Upper lobe of right lung (tissue), 1 donor: ENCODE data around the gene KDR. TPM values are rescaled to one million over a fixed set of nuclear protein-coding genes. Genes with fewer than 3 reads are reported as not detected.

ENCODE experiments used
- ATAC-seq: fragments of 200-7000 bp; cut with Tn5 transposase; one replicate; pipeline ENCODE4 v1.9.1; 2020; ENCODE audit warnings: mild to moderate bottlenecking, moderate library complexity
- DNase-seq: peaks from one replicate; pipeline ENCODE4 v3.0.0-alpha.2; 2020
- H3K27ac ChIP-seq: fragments of 200-600 bp; one replicate; pipeline ENCODE4 v1.8.0; 2022
- H3K27me3 ChIP-seq: fragments of 200-600 bp; one replicate; pipeline ENCODE4 v1.8.0; 2022; ENCODE audit warnings: mild to moderate bottlenecking
- H3K36me3 ChIP-seq: fragments of 200-600 bp; one replicate; pipeline ENCODE4 v1.8.0; 2022
- H3K4me1 ChIP-seq: fragments of 200-600 bp; one replicate; pipeline ENCODE4 v1.8.0; 2022
- H3K4me3 ChIP-seq: fragments of 200-600 bp; one replicate; pipeline ENCODE4 v1.8.0; 2022; ENCODE audit warnings: mild to moderate bottlenecking
- H3K9me3 ChIP-seq: fragments of 200-600 bp; one replicate; pipeline ENCODE4 v1.8.0; 2022
- intact Hi-C: fragments of 100-400 bp; cut with DNase I; formaldehyde crosslinking; loops from one replicate; pipeline ENCODE4 v1.11.0; 2022
- total RNA-seq: library from RNA; stranded (reverse); fragmentation: NEBNext Ultra II Directional; extraction: Animal tissue kit (Norgen Biotek cat#: 25700); gene quantifications from one replicate; pipeline ENCODE4 v1.2.1, GENCODE V29; 2021
- TF ChIP-seq, protein P1 (sequence below): fragments of 200-600 bp; IDR thresholded peaks from one replicate; pipeline ENCODE4 v1.8.0; 2022; ENCODE audit warnings: antibody characterized with exemption
- donor health status: DM: no; HTN: yes; CAD: no; lungs with severe emphysema.

Gene KDR
- total RNA-seq, 1 donor from 2014 or later, result 48.6 TPM

DNA sequence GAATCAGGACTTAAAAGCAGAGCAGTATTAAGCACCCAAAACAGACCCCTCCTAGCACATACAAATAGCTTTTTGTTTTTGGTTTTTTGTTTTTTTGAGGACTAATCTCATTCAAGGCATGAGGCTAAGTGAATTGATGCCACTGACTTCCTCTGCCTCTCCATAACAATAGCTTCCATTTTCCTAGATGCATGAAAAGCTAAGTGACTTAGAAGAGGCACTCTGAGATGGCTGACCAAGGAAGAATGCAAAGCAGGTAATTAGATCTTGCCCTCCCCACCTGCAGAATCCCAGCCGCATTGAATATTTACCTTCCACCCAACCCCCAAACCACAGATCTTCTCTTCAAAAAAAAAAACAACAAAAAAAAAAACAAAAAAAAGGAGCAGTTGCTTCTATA is 7.4 kb upstream of the KDR start:
- Histone ChIP-seq H3K4me1 (no peaks in the 10 kb centered on the region), H3K36me3 (no peaks in the 10 kb centered on the region), H3K27me3 (no peaks in the 10 kb centered on the region), H3K9me3 (no peaks in the 10 kb centered on the region), H3K27ac (no peak overlapping the region), H3K4me3 (no peak overlapping the region)
- no peak for ATAC-seq
- TF ChIP-seq, protein P1, sequence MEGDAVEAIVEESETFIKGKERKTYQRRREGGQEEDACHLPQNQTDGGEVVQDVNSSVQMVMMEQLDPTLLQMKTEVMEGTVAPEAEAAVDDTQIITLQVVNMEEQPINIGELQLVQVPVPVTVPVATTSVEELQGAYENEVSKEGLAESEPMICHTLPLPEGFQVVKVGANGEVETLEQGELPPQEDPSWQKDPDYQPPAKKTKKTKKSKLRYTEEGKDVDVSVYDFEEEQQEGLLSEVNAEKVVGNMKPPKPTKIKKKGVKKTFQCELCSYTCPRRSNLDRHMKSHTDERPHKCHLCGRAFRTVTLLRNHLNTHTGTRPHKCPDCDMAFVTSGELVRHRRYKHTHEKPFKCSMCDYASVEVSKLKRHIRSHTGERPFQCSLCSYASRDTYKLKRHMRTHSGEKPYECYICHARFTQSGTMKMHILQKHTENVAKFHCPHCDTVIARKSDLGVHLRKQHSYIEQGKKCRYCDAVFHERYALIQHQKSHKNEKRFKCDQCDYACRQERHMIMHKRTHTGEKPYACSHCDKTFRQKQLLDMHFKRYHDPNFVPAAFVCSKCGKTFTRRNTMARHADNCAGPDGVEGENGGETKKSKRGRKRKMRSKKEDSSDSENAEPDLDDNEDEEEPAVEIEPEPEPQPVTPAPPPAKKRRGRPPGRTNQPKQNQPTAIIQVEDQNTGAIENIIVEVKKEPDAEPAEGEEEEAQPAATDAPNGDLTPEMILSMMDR, result no peak
- intact Hi-C loops, result no loop called here
- no peak for DNase-seq

DNA sequence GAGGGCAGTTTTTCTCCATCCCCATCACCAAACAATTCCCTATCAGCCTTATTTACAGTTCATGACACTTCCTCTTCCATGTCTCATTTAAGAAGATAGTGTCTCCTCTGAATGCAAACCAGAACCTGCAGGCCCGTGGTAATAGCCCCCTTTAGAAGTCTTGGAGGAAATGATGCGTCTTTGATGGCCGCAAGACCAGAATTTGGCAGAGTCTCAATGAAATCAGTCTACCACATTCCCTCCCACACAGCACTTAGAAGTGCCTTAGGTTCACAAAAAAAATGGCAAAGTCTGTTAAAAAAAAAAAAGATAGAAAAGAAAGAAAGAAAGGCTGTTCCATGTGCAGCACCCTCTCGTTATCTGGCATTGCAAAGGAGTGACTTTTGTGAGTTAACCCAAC is 2.1 kb upstream of the KDR start:
- intact Hi-C loops, result no loop called here

DNA sequence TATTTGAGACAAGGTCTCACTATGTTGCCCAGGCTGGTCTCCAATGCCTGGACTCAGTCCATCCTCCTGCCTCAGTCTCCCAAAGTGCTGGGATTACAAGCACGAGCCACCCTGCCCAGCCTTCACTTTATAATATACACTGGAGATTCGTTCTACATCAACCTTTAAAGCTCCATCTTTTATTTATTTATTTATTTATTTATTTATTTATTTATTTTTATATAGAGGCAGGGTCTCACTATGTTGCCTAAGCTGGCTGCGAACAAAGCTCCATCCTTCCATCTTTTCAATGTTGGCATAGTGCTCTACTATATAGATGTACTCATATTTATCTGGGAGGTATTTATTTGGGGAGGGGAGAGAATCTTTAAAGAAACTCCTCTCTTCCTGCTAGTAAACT is 1.7 kb upstream of the KDR start:
- peaks cover 13% of the 10 kb centered on the region for H3K27me3 ChIP-seq
- no peak for DNase-seq
- no peak overlapping the region for H3K27ac ChIP-seq
- intact Hi-C loops, result no loop called here
- ATAC-seq, result no peak
- H3K4me1 ChIP-seq, result peaks cover 8% of the 10 kb centered on the region
- no peak overlapping the region for H3K4me3 ChIP-seq
- no peaks in the 10 kb centered on the region for H3K36me3 ChIP-seq
- no peaks in the 10 kb centered on the region for H3K9me3 ChIP-seq
- TF ChIP-seq, protein P1, result no peak

More for the DNA sequence above, 2.1 kb upstream of the KDR start:
- H3K27ac ChIP-seq, result no peak overlapping the region
- DNase-seq (no peak), ATAC-seq (no peak)
- H3K27me3 ChIP-seq, result peaks cover 13% of the 10 kb centered on the region
- no peak overlapping the region for H3K4me3 ChIP-seq
- H3K4me1 ChIP-seq, result peaks cover 8% of the 10 kb centered on the region
- H3K9me3 ChIP-seq, result no peaks in the 10 kb centered on the region
- TF ChIP-seq, protein P1, result no peak
- H3K36me3 ChIP-seq, result no peaks in the 10 kb centered on the region

DNA sequence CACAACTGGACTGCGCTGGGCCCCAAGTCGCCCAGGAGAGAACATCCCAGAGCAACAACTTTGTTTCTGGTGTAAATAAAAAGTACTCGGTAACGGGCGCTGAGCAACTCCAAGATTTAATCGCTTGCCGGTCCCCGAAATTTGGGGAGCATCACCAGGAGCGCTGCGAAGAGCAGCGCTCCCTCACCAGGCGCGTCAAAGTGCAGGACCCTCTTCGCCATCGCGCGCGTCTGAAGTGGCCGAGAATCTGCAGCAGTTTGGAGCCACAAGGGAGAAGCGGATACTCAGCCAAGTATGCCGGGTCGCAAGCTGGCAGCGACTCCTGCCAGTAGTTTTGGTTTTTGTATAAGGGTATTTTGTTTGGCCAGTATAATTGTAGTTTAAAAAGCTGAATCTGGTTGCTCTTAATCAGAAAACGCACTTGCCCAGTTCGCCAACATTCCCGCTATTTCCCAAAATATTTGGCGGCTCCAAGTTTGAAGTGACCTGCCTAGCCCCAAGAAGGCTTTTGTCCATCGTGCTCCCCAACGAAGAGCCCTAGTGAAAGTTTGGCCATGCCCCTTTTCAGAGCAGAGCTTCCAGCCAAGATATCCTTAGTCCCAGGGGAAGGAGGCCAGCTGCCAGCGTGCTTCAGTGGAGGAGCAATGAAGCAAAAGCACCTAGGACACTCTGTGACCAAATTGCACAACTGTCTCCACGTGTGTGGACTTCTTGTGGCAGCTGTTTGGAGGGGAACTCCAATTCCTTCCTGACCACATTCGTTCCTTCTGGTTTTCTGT is 557 bp upstream of the KDR start:
- H3K27ac ChIP-seq, result no peak overlapping the region
- peaks cover 8% of the 10 kb centered on the region for H3K4me1 ChIP-seq
- TF ChIP-seq, protein P1, result no peak
- peaks cover 13% of the 10 kb centered on the region for H3K27me3 ChIP-seq
- ATAC-seq, result no peak
- intact Hi-C loops, result no loop called here
- H3K9me3 ChIP-seq, result no peaks in the 10 kb centered on the region
- H3K4me3 ChIP-seq, result peak overlapping the region; percentile 65
- DNase-seq, result no peak
- H3K36me3 ChIP-seq, result no peaks in the 10 kb centered on the region

DNA sequence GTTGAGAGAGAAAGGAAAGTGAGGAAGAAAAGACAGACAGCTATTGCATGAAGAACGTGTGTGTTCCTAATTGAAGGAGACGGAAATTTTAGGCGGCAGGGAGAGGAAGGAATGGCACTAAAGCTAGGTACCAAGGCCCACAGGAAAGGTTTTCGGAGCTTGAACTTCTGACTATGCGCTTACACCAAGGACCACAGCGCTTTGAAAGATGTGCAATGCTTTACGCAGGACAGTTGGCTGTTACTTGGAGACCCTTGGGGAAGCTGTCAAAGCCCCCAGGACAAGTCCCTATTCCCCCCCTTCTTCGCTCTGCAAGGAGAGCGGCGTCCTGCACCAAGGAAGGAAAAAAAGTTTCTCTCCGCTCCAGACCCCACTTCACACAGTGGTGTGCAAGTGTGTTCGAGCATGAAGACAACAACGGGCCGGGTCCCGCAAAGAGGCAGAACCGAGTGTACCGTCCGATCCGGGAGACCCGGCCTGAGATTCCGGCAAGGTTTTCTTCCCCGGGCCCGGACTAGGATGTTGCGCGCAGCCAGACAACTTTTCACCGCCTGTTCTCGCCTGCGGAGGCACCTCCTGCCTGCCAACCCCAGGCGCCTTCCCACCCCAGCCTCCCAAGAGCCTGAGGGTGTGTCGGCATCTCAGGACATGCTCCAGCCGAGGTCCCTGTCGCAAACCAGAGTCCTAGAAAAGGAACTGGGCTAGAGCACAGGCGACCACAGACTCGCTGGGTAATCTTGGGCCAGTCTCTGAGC is 896 bp downstream of the KDR start:
- Histone ChIP-seq H3K27ac (peak overlapping the region; percentile 65), H3K4me3 (peak overlapping the region; percentile 65), H3K27me3 (peaks cover 13% of the 10 kb centered on the region), H3K9me3 (no peaks in the 10 kb centered on the region), H3K4me1 (peaks cover 8% of the 10 kb centered on the region), H3K36me3 (no peaks in the 10 kb centered on the region)
- ATAC-seq, result peak; percentile 53
- DNase-seq, result peak; percentile 56
- TF ChIP-seq, protein P1, result no peak
- intact Hi-C loops, result no loop called here
